Superior temporal gyrus (tissue), 1 donor: ENCODE results near the gene XIST.
"Not testable (repeated sequence)": the region's sequence is repeated elsewhere in the genome, so short reads cannot be mapped to it uniquely, and the experiment has no call there.

Experiments
- DNase-seq: peaks from one replicate; pipeline ENCODE4 v3.0.0-alpha.2; 2016; ENCODE audit errors: extremely low spot score

The XIST gene

DNA sequence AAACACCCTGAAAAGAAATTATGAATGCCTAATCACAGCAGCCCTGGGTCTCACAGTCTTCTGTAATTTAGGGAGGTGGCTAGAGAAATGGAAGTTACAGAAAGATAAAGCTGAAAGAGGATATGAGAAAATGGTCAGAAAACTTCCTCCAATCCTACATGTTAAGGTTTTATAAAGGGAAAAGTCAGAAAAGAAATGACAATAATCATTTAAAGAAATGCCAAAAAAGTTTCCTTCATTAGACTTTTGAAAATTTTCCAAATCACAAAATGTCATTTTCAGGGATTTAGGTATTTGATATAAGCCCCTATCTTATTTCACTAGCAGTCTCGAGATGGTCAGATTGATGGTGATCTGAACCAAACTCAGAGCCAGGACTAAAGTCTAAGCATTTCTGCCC is 13.4 kb downstream of the XIST start:
- DNase-seq: no peak

DNA sequence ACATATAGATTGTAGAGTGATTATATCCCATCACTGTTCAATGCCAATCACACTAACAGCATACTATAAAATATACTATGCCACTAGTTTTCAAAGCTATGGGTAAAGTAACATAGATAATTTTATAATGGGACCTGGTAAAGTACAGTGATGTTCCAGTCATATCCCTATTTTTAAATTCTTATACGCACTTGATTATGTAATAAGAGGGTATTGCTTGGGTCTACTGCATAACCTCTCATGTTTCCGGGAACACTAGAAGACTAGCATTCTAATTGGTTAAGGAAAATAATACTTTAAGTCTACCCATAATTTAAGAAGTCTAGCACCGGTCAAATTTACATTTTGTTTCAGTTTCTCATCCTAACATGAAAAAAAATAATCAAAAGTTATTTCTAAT is 14.4 kb downstream of the XIST start:
- DNase-seq: no peak

DNA sequence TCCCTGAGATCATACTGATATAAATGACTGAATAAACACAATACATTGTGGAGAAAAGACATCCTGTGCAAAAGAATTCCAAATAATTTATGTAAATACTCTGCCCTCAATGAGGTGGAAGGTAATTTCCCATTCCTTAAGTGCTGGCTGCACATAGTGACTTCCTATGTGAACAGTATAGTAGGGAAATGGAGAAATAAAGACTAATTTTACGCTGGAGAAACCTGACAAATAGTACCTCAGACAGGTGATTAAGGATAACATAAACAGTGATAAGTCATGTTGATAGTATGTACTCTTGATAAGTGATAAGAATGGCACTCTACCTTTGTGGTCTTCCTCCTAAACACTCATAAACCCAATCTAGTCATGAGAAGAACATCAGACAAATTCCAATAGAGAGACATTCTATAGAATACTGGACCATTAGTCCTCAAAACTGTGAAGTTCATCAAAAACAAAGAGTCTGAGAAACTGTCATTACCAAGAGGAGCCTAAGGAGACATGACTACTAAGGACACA is 15.5 kb downstream of the XIST start:
- DNase-seq: no peak

DNA sequence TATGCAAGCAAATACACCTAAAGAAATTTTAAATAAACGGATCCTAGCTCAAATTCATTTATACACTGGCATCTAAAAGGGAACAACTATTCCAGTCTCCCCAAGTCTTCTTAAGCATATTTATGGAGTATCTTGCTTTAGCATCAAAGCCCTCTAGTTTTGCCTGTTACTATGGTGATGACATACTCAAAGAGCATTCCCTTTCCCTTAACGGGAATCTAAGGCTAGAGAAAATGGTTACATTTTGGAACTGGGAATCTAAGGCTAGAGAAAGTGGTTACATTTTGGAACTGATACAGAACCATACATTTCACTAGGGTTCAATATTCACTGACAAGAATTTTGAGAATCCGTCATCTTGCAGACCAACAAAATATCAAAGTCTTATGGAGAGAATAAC is 18.3 kb downstream of the XIST start:
- peak; percentile 8 for DNase-seq

DNA sequence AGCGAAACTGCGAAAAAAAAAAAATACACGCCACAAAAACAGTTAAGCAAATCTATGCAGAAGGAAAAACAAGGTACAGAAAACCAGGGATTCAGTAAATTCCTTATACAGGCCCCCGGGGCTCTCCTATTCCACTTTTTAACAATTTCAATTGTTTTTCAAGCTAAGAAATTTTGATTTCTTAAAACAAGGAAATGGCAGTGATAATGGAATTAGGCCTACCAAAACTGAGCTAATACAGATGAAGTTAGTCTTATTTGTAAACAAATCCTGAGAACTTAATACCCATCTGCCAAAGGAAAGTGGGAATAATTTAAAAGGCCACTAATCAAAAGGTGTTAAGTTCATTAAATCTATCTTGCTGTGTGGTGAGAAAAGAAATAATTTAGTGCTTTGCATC is 20.2 kb downstream of the XIST start:
- no peak for DNase-seq

DNA sequence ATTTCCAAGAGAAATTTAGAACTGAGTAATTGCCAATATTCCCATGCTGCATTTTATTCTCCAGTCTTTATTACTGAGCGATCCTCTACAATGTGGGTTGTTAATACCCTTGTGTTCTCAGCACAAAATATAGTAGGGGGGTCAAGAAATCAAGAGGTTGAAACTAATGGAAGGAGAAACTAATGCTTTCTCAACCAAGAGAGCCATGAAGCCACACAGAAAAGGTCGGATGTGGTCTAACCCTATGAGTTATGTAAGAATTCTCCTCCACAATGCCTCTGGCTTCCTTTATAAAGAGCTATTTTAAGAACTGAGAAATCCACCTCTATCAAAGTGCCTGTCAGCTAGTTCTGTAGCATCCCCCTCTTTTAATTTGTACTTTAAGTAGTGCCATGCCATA is 21.0 kb downstream of the XIST start:
- DNase-seq: no peak

DNA sequence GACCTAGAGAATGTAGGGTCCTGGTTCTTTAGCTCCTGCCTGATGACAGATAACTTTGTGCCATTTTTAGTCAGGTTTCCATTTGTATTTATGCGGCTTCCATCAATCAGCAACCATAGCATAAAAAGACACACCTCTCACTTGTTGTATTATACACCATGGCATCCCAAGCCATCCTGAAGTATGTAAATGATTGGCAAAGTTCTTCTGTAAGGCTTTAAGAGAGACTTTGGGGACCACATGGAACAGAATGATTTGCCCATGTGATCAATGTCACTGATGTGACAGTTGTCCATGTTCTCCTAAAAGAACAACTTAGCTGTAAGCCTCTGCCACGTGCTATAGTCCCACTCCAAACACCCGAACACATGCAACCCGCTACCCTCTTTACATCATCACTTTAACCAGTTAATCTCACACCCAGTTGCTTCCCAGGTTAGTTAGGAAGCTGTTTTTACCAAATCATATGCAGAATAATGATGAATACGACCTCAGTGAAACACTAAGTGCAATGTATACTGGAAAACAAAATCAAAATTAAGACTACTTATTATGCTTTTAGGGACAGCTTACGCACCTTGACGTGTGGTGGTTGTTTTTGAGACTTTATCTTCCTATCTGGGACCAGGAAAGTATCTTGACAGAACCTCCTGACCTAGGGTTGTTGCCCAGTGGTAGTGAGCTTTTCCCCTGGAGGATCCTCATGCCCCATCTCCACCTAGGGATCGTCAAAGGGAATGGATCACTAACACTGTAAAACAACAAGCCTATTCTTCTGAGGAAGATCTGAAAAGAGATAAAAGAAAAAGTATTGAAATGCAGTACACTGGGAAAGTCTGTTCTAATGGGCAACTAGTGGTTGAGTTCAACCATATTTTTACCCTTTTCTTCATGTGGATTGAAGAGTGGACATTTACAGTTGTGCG is 21.8 kb downstream of the XIST start:
- DNase-seq: no peak

DNA sequence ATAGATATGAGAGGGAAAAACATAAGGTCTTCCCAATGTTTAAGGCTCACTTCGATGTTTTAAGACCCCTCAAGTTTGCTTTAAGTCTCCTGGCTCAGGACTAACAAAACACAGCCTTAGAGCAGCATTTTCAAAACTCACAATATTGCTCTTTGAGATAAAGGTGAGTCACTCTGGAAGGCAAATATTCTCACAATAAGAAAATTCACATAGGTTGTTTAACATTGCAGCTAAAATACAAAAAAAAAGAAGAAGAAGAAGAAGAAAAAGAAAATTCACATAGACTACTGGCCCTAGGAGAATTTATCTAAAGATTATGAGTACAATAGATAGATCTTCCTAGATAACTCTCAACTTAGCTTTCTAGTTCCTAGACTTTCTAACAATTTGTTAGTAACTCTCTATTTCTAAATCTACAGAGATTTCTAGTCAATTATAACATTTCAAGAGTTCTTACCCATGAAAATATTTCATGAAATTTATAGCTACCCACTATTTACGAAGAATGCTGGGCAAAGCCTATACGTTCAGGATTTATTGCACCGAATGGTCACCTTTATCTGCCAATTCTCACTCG is 22.5 kb downstream of the XIST start:
- no peak for DNase-seq

DNA sequence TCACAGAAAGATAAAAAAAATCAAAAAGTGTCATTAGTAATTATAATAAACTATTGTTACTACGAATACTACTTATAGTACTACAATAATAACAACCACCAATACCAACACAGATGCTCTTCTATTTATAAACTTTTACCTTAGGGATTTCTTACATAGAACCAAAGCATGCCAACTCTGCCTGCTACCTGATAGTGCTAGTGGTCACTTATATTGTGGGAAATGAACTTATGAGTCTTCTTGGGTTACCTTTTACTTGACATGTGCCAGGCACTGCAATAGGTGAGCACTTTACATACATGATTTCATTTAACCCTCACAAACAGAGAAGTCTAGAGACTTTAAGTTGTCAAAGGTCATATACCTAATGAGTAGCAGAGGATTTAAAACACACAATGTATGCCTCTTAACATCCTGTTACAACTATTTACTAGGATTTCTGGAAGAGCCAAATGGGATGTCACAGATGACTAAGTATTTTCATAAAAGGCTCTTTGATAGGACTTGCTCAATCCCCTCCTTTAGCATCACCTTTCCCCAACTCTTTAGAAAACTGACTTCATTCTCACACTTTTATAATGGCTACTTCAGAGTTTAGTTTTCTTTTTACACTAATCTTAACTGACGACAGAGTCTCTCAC is 24.3 kb downstream of the XIST start:
- DNase-seq: no peak

DNA sequence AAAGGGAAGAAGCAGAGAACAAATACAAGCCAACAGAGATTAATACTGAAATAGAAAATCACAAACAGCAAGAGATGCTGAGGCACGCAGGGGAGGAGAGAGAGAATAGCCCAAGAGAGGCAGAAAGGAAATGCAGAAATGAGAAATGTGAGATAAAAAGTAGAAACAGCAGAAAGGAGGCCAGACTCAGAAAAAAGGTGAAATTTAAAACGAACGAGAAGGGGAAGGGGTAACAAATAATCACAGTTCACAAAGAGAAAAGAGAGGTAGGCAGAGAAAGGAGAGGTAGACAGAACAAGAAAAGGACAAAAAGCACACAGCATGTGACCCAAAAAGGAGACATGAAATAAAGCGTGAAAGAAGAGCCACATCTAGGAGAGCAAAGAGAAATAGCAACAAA is 25.1 kb downstream of the XIST start:
- DNase-seq: no peak

DNA sequence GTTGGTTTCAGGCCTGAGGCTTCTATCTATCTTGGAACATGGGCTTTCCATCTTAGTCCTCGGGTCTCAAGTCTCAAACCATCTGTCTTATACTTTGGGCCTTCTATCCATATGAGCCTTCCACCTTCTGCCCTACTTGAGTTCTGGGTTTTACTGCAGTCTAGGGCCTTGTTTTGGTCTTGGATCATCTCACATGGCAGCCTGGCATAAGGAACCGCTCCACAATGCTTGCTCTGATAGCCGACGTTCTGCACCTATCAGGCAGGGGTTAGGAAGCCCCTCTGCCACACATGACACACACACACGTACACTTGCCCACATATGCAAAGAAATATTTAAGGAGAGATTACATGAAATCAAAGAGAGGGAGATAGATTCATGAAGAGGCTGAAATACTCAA is 25.5 kb downstream of the XIST start:
- no peak for DNase-seq

DNA sequence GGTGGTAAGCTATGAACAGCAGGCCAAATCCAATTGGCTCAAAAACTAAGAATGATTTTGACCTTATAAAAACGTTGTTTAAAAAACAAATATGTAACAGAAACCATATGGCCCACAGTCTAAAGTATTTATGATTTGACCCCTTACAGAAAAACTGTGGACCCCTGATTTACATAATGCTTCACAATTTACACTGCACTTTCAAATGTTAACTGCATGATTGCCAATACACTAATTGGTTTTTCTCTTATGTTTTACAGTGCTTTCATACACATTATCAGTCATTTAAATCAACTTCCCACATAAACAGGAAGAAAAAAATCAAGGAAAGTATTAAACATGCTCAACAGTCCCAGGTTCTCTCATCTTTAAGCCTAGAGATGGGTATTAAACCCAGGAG is 26.9 kb downstream of the XIST start:
- no peak for DNase-seq

DNA sequence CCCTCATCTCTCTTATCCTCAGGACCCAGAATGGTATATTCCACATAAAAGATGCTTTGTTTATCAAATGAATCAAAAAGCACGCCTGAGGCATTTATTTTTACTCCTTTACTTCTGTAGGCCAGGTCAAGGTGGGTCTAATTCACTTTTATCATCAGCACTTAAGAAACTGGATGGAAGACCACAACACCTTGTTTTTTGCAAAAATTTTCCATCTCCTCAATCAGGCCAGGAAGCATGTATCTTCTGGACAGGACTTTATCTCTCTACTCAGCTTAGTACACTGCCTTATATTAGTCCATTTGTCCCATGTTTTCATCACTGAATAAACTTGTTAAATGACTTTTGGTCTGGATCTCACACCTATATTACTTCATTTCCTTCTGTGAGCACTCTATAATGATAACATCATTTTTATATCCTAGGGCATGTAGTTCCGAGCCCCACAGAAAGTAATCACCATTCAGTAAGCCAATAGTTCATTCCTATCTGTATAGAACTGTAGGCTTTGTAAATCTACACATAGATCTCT is 29.0 kb downstream of the XIST start:
- no peak for DNase-seq

DNA sequence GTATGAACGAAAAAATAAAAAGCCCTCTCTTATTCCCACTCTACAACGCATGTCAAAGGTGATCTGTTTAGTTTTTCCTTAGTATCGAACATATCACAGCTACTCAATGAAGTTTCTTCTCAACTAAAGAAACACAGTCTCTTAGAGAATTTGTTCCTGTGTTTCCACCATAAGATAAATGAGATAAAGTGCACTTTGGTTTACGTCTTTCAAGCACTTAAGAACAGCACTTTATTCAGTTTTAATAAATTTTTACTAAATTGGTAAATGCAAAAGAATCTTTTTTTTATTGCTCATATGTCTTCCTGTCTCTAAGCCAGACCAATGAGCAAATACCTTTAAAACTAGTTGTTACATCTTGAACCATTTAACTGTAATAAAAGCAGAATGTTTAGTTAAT is 29.7 kb downstream of the XIST start:
- no peak for DNase-seq

DNA sequence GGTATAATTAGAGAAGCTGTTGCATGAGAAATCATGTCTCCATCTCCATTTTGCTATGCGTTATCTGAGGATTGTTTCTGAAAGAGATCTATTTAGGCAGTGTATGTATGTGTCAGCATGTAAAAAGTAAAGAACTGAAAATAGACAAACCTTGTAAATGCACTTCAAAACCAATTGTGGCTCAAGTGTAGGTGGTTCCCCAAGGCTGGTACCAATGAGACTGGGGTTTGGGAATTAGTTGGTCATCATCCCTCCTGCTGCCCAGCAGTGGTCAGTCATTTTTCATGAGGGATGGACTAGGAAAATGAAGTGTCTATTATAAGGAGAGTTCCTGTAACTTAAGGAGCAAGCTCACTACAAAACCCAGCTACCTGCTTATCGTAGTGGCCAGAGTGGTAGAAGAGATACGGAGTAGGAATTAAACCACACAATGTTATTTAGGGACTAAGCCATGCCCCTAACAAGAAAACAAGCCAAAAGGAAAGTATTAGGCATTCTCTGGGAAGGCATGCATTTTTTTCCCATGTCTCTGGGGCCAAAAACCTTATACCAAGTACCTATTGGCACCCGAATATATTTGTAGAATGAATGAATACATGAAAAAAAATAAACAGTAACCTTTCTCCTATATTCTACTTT is 30.5 kb downstream of the XIST start:
- no peak for DNase-seq

DNA sequence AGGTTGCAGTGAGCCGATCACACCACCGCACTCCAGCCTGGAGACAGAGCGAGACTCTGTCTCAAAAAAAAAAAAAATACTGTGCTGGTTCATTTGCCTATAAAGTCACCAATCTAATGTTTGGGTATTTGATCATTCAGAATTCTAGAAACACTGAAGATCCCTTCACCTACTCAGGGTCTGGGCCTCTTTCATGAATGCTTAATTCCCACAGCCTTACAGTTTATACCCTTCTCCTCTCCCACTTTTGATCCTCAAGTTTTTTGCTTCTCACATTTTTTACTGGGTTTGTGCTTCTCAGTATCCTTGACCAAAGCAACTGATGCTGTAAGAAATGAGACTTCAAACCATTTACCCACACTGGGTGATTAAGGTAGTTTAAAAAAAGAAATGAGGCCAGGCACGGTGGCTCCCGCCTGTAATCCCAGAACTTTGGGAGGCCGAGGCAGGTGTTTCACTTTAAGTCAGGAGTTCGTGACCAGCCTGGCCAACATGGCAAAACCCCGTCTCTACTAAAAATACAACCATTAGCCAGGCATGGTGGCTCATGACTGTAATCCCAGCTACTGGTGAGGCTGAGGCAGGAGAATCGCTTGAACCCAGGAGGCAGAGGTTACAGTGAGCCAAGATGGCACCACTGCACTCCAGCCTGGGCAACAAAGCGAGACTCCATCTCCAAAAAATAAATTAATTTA is 32.5 kb downstream of the XIST start:
- DNase-seq: not testable (repeated sequence)

DNA sequence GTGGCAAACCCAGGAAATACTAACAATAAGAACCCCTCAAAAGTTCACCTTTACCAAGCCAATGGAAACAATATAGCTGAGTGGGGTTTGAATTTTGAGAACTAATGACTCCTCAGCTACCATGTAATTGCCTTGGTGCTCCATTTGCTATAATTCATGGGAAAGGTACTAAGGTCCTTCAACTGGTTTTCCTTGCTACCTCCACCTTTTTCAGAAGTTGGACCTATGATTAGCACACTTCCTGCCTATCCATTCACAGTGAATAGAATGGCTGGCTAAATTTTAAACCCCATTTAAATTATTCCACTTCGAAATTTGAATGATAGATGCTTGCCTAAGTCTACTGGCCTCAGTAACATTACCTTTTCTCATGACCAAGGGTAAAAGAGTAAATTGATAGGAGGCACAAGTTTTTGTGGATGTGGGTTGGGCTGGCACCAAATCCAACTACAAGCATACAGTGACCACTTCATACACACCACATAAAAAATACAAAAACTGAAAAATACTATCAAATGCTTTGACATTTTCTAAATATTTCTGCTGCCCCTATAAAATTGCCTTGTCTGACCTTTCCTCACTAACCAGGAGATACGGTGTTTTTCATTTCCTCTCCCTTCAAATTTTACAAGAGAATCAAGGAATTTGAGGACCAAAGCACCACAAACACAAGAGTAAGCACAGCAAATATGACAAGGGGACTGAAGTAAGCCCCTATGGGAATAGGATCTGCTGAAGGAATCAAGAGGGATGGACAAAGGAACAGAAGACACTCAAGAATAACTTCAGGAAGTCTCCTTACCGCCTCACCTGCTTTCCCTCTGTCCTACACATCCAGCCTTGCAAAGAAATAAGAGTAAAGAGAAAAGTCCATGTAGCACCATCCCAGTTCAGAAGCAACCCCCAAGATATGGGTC is 34.1 kb downstream of the XIST start:
- DNase-seq: no peak

DNA sequence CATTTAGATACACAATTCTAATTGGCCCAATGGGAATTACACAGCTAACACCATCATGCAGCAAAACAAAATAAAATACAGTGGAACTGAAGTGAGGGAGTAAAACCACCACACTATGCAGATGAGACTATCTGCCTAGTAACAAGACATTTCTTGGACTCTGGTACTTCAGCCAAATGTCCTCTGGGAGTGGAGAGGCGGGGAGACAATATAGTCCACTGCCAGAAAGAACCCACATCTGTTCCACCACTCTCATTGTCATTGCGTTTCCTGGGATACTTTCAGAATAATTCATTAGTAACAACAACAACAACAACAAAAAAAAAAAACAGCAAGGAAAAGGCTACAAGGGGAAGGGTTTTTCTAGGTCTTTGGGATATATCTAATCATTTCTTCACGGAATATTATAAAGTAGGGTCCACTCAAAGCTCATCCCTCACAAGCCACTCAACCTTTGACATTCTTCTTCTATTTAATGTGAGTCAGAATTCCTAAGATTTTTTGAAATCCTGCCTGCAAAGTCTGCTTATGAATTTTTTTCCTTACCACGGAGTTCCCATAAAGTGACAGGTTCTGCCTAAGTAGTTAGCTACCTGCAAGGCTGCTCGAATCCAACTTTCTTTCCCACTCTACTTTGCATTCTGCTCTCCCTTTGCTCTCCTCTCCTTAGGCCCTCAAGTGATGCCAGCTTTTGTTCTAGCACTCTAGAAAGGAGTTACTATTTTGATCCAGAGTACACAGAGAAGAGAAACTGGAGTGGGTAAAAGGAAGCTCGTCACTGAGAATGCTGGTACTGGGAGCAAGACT is 34.9 kb downstream of the XIST start:
- no peak for DNase-seq

DNA sequence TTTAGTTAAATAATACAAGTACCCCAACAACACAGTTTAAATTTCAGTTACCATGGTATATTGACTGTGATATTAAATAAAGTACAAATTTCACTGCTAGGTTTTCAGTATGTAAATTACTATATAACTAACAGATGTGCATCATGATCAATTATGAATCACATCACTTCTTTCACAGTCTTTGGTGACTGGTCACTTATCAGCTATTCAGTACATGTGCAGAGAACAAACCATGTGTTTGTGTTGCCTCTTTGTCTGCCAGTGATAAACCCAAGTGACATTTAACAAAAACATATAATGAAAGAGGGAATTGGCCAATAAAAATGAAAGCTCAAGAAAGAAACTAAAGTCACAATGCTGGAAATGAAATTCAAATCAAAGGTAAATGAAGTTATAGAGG is 40.3 kb downstream of the XIST start:
- no peak for DNase-seq
